HEK293 (cell line): Measurements from ENCODE around the gene CPA4.

Experiments
- GLI4 ChIP-seq: fragments of 450-650 bp; formaldehyde crosslinking; IDR thresholded peaks from 2 replicates; pipeline ENCODE4 v1.5.1; 2016; ENCODE audit warnings: missing biosample characterization, missing genetic modification characterization
- SALL2 ChIP-seq: fragments of 450-650 bp; formaldehyde crosslinking; IDR thresholded peaks from 2 replicates; pipeline ENCODE4 v1.5.0; 2017; ENCODE audit warnings: missing biosample characterization, mild to moderate bottlenecking, missing genetic modification characterization, borderline replicate concordance
- ZNF10 ChIP-seq: fragments of 450-650 bp; formaldehyde crosslinking; IDR thresholded peaks from 2 replicates; pipeline ENCODE4 v1.5.1; 2017; ENCODE audit warnings: missing biosample characterization, missing genetic modification characterization
- ZNF146 ChIP-seq: fragments of 450-650 bp; formaldehyde crosslinking; IDR thresholded peaks from 2 replicates; pipeline ENCODE4 v1.5.1; 2016; ENCODE audit warnings: missing biosample characterization, missing genetic modification characterization
- ZNF18 ChIP-seq: fragments of 450-650 bp; formaldehyde crosslinking; IDR thresholded peaks from 2 replicates; pipeline ENCODE4 v1.5.1; 2016; ENCODE audit warnings: missing biosample characterization, missing genetic modification characterization
- ZNF366 ChIP-seq: fragments of 450-650 bp; formaldehyde crosslinking; conservative IDR thresholded peaks from 2 replicates; pipeline ENCODE4 v1.5.1; 2016; ENCODE audit warnings: missing biosample characterization, missing genetic modification characterization
- ZNF549 ChIP-seq: fragments of 450-650 bp; IDR thresholded peaks from 2 replicates; pipeline ENCODE4 v1.5.1; 2018; ENCODE audit warnings: missing biosample characterization, missing genetic modification characterization, mild to moderate bottlenecking, inconsistent platforms, moderate library complexity
- ZNF837 ChIP-seq: fragments of 450-650 bp; formaldehyde crosslinking; IDR thresholded peaks from 2 replicates; pipeline ENCODE4 v1.5.1; 2016; ENCODE audit warnings: missing biosample characterization, missing genetic modification characterization
- TF ChIP-seq, protein P1 (sequence below): fragments of 450-650 bp; formaldehyde crosslinking; IDR thresholded peaks from 2 replicates; pipeline ENCODE4 v1.5.1; 2016; ENCODE audit warnings: missing biosample characterization, missing genetic modification characterization, low read depth
- TF ChIP-seq, protein P2 (sequence below): fragments of 450-650 bp; formaldehyde crosslinking; IDR thresholded peaks from 2 replicates; pipeline ENCODE4 v1.5.1; 2016; ENCODE audit warnings: missing biosample characterization, missing genetic modification characterization
- TF ChIP-seq, protein P3 (sequence below): fragments of 450-650 bp; formaldehyde crosslinking; IDR thresholded peaks from 2 replicates; pipeline ENCODE4 v1.5.1; 2016; ENCODE audit warnings: missing biosample characterization, missing genetic modification characterization, borderline replicate concordance

DNA sequence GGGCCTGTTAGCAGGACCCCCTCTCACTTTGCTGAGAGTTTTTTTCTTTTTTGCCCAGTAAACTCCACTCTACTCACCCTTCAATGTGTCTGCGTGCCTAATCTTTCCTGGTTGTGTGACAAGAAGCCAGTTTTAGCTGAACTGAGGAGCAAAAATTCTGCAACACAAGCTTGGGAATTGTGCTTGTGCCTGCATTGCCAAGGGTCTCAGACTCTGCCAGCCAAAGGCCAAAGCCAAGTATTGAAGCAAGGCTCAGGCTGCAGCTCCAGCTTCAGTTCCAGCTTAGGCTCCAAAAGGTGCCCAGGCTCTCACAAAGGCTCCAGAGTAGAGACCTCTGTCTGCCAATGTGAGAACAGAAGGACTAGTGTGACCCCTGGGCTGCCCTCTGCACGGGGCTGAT, 30.5 kb upstream of the CPA4 start:
- TF ChIP-seq ZNF146 (tag by site-specific recombination) (no peak), ZNF366 (tag by site-specific recombination) (no peak), SALL2 (tag by site-specific recombination) (no peak), ZNF549 (tag by site-specific recombination) (no peak), ZNF10 (tag by site-specific recombination) (no peak), ZNF837 (tag by site-specific recombination) (no peak), GLI4 (no peak), ZNF18 (tag by site-specific recombination) (no peak)
- TF ChIP-seq, protein P1, sequence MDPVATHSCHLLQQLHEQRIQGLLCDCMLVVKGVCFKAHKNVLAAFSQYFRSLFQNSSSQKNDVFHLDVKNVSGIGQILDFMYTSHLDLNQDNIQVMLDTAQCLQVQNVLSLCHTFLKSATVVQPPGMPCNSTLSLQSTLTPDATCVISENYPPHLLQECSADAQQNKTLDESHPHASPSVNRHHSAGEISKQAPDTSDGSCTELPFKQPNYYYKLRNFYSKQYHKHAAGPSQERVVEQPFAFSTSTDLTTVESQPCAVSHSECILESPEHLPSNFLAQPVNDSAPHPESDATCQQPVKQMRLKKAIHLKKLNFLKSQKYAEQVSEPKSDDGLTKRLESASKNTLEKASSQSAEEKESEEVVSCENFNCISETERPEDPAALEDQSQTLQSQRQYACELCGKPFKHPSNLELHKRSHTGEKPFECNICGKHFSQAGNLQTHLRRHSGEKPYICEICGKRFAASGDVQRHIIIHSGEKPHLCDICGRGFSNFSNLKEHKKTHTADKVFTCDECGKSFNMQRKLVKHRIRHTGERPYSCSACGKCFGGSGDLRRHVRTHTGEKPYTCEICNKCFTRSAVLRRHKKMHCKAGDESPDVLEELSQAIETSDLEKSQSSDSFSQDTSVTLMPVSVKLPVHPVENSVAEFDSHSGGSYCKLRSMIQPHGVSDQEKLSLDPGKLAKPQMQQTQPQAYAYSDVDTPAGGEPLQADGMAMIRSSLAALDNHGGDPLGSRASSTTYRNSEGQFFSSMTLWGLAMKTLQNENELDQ (tag by site-specific recombination), result no peak
- TF ChIP-seq, protein P2, sequence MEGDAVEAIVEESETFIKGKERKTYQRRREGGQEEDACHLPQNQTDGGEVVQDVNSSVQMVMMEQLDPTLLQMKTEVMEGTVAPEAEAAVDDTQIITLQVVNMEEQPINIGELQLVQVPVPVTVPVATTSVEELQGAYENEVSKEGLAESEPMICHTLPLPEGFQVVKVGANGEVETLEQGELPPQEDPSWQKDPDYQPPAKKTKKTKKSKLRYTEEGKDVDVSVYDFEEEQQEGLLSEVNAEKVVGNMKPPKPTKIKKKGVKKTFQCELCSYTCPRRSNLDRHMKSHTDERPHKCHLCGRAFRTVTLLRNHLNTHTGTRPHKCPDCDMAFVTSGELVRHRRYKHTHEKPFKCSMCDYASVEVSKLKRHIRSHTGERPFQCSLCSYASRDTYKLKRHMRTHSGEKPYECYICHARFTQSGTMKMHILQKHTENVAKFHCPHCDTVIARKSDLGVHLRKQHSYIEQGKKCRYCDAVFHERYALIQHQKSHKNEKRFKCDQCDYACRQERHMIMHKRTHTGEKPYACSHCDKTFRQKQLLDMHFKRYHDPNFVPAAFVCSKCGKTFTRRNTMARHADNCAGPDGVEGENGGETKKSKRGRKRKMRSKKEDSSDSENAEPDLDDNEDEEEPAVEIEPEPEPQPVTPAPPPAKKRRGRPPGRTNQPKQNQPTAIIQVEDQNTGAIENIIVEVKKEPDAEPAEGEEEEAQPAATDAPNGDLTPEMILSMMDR (tag by site-specific recombination), result no peak
- TF ChIP-seq, protein P3, sequence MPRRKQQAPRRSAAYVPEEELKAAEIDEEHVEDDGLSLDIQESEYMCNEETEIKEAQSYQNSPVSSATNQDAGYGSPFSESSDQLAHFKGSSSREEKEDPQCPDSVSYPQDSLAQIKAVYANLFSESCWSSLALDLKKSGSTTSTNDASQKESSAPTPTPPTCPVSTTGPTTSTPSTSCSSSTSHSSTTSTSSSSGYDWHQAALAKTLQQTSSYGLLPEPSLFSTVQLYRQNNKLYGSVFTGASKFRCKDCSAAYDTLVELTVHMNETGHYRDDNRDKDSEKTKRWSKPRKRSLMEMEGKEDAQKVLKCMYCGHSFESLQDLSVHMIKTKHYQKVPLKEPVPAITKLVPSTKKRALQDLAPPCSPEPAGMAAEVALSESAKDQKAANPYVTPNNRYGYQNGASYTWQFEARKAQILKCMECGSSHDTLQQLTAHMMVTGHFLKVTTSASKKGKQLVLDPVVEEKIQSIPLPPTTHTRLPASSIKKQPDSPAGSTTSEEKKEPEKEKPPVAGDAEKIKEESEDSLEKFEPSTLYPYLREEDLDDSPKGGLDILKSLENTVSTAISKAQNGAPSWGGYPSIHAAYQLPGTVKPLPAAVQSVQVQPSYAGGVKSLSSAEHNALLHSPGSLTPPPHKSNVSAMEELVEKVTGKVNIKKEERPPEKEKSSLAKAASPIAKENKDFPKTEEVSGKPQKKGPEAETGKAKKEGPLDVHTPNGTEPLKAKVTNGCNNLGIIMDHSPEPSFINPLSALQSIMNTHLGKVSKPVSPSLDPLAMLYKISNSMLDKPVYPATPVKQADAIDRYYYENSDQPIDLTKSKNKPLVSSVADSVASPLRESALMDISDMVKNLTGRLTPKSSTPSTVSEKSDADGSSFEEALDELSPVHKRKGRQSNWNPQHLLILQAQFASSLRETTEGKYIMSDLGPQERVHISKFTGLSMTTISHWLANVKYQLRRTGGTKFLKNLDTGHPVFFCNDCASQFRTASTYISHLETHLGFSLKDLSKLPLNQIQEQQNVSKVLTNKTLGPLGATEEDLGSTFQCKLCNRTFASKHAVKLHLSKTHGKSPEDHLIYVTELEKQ (tag by site-specific recombination), result no peak
